Hepatocyte (in vitro differentiated cells): ENCODE data around the gene LEUTX.

Experiments
- CTCF ChIP-seq: fragments of 200-600 bp; sonication (generic); IDR thresholded peaks from 2 replicates; pipeline ENCODE4 v1.5.1; 2016; ENCODE audit warnings: antibody characterized with exemption, mild to moderate bottlenecking; ENCODE audit not compliant: poor library complexity
- EZH2 ChIP-seq: fragments of 200-600 bp; sonication (generic); IDR thresholded peaks from 2 replicates; pipeline ENCODE4 v1.6.1; 2016; ENCODE audit warnings: antibody characterized with exemption, mild to moderate bottlenecking, borderline replicate concordance
- EZH2phosphoT487 ChIP-seq: fragments of 200-600 bp; sonication (generic); IDR thresholded peaks from one replicate; pipeline ENCODE4 v1.6.1; 2018; ENCODE audit warnings: antibody characterized with exemption, mild to moderate bottlenecking, low read depth, moderate library complexity; ENCODE audit not compliant: unreplicated experiment, severe bottlenecking

- TF ChIP-seq CTCF, result no peak
- no peak for TF ChIP-seq EZH2
- TF ChIP-seq EZH2phosphoT487, result no peak
Observed at GRCh38 chr19:39778763-39779162, at the start of gene LEUTX.
